PFSK-1 (cell line): ENCODE measurements around the gene RAB7A.

ENCODE experiments used
- FOXP2 ChIP-seq: optimal IDR thresholded peaks from 2 replicates; pipeline ENCODE3; 2011; ENCODE audit warnings: borderline replicate concordance, control low read depth, inconsistent platforms; ENCODE audit not compliant: insufficient read depth; ENCODE audit errors: extremely low read length, extremely low read depth
- POLR2AphosphoS5 ChIP-seq: IDR thresholded peaks from 2 replicates; pipeline ENCODE4 v1.6.1; 2012; ENCODE audit warnings: low read depth, mild to moderate bottlenecking, control low read depth, low read length, moderate library complexity
- SIN3A ChIP-seq: IDR thresholded peaks from 2 replicates; pipeline ENCODE4 v1.6.1; 2012; ENCODE audit warnings: mild to moderate bottlenecking, low read length, moderate library complexity, borderline replicate concordance; ENCODE audit not compliant: insufficient read depth
- TAF1 ChIP-seq: IDR thresholded peaks from 2 replicates; pipeline ENCODE4 v1.6.1; 2012; ENCODE audit warnings: low read length, control low read depth, borderline replicate concordance; ENCODE audit not compliant: insufficient read depth
- TF ChIP-seq, protein P1 (sequence below), 2 experiments: IDR thresholded peaks; 2 replicates each; pipeline versions ENCODE4 v1.6.1 to v1.8.0; 2011 to 2012; ENCODE audit warnings: low read depth in 2 of 2, low read length in 2 of 2, control low read depth in 1 of 2, inconsistent platforms in 1 of 2, mild to moderate bottlenecking in 1 of 2, moderate library complexity in 1 of 2; ENCODE audit not compliant: insufficient read depth in 1 of 2

The RAB7A gene

DNA sequence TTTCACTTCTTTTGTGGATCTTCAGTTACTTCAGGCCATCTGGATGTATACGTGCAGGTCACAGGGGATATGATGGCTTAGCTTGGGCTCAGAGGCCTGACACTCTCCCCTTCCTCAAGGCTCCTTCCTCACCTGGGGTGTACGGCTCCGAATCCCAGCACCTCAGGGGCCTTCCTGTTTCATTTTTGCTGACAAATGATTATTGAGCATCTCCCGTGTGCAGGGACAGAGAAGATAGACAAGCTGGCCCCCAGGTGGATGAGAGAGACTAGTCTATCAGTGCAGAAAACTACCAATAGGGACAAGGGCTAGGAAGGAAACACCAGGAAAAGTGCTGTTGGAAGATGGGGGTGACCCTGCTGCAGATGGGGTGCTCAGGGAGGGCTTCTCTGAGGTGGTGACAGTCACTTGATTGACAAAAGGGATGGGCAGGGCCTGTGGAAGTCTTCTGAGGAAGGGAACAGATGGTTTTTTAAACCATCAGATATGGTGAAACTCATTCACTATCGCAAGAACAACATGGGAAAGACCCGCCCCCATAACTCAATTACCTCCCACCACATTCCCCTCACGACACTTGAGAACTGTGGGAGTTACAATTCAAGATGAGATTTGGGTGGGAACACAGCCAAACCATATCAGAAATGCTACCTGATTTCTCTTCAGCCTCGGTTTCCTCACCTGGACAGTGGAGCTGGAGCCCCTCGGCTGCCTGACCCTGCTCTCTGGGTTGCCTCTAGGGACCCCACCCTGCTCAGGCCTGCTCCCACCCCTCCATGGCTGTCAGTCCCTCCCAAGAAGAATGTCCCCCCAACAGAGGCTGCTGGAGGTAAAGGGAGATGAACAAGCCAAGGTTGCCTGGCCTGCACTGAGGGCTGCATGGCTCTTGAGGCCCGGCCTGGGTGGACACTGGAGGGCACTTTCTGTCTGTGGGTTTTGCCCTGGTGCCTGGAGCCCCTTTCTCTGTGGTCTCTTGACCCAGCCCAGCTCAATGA, 116.2 kb downstream of the RAB7A start:
- TF ChIP-seq SIN3A (no peak), POLR2AphosphoS5 (no peak)
- TF ChIP-seq, protein P1, sequence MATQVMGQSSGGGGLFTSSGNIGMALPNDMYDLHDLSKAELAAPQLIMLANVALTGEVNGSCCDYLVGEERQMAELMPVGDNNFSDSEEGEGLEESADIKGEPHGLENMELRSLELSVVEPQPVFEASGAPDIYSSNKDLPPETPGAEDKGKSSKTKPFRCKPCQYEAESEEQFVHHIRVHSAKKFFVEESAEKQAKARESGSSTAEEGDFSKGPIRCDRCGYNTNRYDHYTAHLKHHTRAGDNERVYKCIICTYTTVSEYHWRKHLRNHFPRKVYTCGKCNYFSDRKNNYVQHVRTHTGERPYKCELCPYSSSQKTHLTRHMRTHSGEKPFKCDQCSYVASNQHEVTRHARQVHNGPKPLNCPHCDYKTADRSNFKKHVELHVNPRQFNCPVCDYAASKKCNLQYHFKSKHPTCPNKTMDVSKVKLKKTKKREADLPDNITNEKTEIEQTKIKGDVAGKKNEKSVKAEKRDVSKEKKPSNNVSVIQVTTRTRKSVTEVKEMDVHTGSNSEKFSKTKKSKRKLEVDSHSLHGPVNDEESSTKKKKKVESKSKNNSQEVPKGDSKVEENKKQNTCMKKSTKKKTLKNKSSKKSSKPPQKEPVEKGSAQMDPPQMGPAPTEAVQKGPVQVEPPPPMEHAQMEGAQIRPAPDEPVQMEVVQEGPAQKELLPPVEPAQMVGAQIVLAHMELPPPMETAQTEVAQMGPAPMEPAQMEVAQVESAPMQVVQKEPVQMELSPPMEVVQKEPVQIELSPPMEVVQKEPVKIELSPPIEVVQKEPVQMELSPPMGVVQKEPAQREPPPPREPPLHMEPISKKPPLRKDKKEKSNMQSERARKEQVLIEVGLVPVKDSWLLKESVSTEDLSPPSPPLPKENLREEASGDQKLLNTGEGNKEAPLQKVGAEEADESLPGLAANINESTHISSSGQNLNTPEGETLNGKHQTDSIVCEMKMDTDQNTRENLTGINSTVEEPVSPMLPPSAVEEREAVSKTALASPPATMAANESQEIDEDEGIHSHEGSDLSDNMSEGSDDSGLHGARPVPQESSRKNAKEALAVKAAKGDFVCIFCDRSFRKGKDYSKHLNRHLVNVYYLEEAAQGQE (IDR thresholded peaks at IDR 0.05; ENCODE audit: insufficient read depth in 1 of 2, low read depth in 2 of 2, low read length in 2 of 2), result no peak

DNA sequence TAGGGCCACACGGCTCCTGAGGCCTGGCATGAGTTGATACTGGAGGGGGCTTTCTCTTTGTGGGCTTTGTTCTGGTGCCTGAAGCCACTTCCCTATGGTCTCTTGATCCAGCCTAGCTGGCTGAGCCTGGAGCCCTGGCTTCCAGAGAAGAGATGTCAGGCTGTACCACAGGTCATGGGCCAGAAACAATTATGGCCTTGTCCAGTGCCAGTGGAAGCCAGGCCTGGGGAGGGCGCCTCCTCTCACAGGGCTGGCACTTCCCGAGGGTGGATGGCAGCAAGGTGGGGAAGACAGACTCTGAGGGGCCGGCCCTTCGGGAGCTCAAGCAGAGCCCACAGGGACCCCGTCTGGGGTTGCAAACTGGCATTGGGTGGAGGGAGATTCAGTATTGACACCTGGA, 118.5 kb downstream of the RAB7A start:
- TF ChIP-seq POLR2AphosphoS5 (no peak), SIN3A (no peak)

DNA sequence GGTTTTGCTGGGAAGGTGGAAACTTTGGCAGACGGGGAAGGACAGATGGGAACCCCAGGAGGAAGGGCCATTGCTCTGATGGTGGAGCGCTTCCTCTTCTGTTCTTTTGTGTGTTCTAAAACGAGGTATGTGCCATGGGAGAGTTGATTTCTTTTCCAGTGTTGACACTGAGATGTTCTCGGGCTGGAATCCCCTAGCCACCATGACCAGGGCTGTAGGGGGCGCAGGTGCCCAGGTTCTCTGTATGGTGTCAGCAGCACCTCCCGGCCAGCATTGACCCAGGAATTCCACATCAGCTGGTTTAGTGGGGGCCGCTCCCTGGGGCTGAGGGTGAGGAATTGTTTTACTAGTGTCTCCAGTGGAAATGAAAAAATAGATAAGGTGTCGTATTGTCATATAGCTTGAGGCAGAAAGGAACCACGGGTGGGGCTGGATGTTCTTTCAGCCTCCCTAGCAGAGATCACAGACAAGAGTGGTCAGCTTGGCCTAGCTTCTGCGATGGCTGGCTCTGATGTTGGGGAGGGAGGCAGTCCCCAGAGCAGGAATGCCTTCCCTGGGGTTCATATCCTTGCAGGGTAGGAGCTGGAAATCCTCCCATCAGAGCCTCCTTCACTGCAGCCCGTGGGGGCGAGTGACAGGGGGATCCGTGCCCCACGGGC, 119.3 kb downstream of the RAB7A start:
- TF ChIP-seq FOXP2, result no peak
- TF ChIP-seq POLR2AphosphoS5, result no peak
- TF ChIP-seq TAF1, result no peak
- no peak for TF ChIP-seq SIN3A
- TF ChIP-seq, protein P1 (IDR thresholded peaks at IDR 0.05; ENCODE audit: insufficient read depth in 1 of 2, low read depth in 2 of 2, low read length in 2 of 2), result no peak

DNA sequence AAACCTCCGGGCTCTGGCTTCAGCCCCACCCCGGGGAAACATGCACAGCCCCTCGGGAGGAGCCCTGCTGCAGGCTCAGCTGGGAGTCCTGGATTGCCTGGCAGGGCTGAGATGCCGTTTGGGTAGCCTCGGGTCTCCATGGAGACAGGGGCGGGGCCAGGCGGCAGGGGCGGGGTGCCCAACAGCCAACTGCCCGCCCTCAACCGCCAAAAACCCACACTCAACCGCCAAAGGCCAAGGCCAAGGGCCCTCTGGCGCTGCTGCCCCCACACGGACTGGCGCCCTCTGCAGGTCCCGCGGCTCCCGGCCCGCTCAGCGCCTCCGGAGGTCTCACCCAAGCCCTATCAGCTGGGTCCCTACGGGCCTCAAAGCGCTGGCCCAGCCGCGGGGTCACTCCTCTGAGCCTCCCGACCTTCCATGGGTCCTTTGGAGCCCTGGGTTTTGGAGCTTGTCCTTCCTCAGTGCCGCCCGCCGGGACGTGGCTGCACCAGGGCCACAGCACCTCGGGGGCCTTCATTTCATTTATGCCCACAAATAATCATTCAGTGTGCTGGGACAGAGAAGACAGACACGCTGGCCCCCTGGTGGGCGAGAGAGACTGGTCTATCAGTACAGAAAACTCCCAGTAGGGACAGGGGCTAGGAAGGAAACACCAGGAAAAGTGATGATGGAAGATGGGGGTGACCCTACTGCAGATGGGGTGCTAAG, 119.9 kb downstream of the RAB7A start:
- no peak for TF ChIP-seq POLR2AphosphoS5
- no peak for TF ChIP-seq FOXP2
- TF ChIP-seq TAF1, result no peak
- no peak for TF ChIP-seq SIN3A
- TF ChIP-seq, protein P1 (IDR thresholded peaks at IDR 0.05; ENCODE audit: insufficient read depth in 1 of 2, low read depth in 2 of 2, low read length in 2 of 2), result no peak

DNA sequence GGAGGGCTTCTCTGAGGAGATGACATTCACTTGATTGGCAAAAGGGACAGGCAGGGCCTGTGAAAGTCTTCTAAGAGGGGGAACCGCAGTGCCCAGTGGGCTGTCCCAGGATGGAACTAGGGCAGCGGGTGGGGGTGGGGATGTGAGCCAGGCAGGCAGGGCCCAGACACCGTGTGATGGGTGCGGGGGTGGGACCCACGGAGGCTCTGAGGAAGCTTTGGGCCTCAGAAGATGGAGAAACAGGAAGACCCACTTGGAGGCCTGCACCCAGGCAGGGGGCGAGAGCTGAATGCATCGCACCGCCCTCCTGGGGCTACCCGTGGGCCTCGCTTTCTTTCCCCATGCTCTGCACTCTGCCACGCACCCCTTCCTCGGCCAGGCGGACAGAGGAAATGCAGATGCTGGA, 120.5 kb downstream of the RAB7A start:
- TF ChIP-seq, protein P1 (IDR thresholded peaks at IDR 0.05; ENCODE audit: insufficient read depth in 1 of 2, low read depth in 2 of 2, low read length in 2 of 2), result no peak
- TF ChIP-seq FOXP2 (no peak), SIN3A (no peak), POLR2AphosphoS5 (no peak), TAF1 (no peak)
